PFSK-1 (cell line): Measurements from ENCODE around the gene ITPR3.

Experiments used
- POLR2AphosphoS5 ChIP-seq: IDR thresholded peaks from 2 replicates; pipeline ENCODE4 v1.6.1; 2012; ENCODE audit warnings: low read depth, mild to moderate bottlenecking, control low read depth, low read length, moderate library complexity
- REST ChIP-seq, 2 experiments: IDR thresholded peaks; 2 replicates each; pipeline versions ENCODE4 v1.6.1 to v1.8.0; 2011 to 2012; ENCODE audit warnings: low read depth in 2 of 2, low read length in 2 of 2, control low read depth in 1 of 2, inconsistent platforms in 1 of 2, mild to moderate bottlenecking in 1 of 2, moderate library complexity in 1 of 2; ENCODE audit not compliant: insufficient read depth in 1 of 2
- SIN3A ChIP-seq: IDR thresholded peaks from 2 replicates; pipeline ENCODE4 v1.6.1; 2012; ENCODE audit warnings: mild to moderate bottlenecking, low read length, moderate library complexity, borderline replicate concordance; ENCODE audit not compliant: insufficient read depth
- TAF1 ChIP-seq: IDR thresholded peaks from 2 replicates; pipeline ENCODE4 v1.6.1; 2012; ENCODE audit warnings: low read length, control low read depth, borderline replicate concordance; ENCODE audit not compliant: insufficient read depth

GRCh38 chr6:33664506-33665057, 43.5 kb downstream of the ITPR3 start:
- no peak for TF ChIP-seq POLR2AphosphoS5
- no peak for TF ChIP-seq TAF1
- TF ChIP-seq REST (IDR thresholded peaks at IDR 0.05; ENCODE audit: insufficient read depth in 1 of 2, low read depth in 2 of 2, low read length in 2 of 2), result no peak
- no peak for TF ChIP-seq SIN3A
